ENCODE data around the gene IFIT1B. TPM values are rescaled to one million over a fixed set of nuclear protein-coding genes. Genes with fewer than 3 reads are reported as not detected.

Gene IFIT1B
- total RNA-seq, 4 donors from 2014 or later, result not detected

- no peak for DNase-seq (ENCODE audit: low spot score in 2 of 2)
- TF ChIP-seq POLR2A (IDR thresholded peaks at IDR 0.05) (no peak), CTCF (IDR thresholded peaks at IDR 0.05) (no peak)
- WGBS, 2 donors, result 59 to 72% methylated on average over 2 of the region's 2 CpGs
- no peak overlapping the region for H3K4me3 ChIP-seq (ENCODE audit: low read depth, poor library complexity, severe bottlenecking)
- intact Hi-C loops (cut with DNase I; ENCODE audit: low total_unique reads), result no loop called here
These were observed 43.2 kb downstream of the IFIT1B start for GRCh38 chr10:89421018-89421476.

- intact Hi-C loops (cut with DNase I; ENCODE audit: low total_unique reads), result no loop called here
- WGBS, 2 donors, result 85% methylated on average over 5 of the region's 5 CpGs
- no peak overlapping the region for H3K4me3 ChIP-seq (ENCODE audit: low read depth, poor library complexity, severe bottlenecking)
- TF ChIP-seq CTCF (IDR thresholded peaks at IDR 0.05) (no peak), POLR2A (IDR thresholded peaks at IDR 0.05) (no peak)
- DNase-seq (ENCODE audit: low spot score in 2 of 2), result no peak
These were observed 47.1 kb downstream of the IFIT1B start for GRCh38 chr10:89425000-89425399.

- no peak overlapping the region for H3K4me3 ChIP-seq (ENCODE audit: low read depth, poor library complexity, severe bottlenecking)
- intact Hi-C loops (cut with DNase I; ENCODE audit: low total_unique reads), result loop anchor here (2.0 kb wide), 1 partner anchor 136 kb away; no protein-coding TSS in a partner anchor
- TF ChIP-seq POLR2A (IDR thresholded peaks at IDR 0.05) (no peak), CTCF (IDR thresholded peaks at IDR 0.05) (no peak)
- 54 to 60% methylated on average over 5 of the region's 5 CpGs for WGBS, 2 donors
- no peak for DNase-seq (ENCODE audit: low spot score in 2 of 2)
These were observed 48.5 kb downstream of the IFIT1B start for GRCh38 chr10:89426230-89426868.

DNA sequence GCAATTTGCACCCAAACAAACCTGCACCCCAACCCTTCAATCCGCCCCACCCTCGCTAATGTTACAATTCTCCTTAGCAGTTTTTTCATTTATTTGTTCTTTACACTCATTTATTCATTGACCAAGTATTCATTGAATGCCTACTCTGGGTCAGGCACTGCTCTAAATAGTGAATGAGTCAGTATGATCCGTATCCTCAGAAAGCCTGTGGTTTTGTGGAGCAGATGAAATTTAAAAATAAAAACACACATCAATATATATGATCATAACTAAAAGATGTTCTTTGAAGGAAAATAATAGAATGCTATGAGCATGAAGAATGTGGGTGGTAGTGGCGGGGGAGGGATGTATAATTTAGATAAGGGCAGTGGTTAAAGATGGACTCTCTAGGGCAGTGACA is 49.8 kb downstream of the IFIT1B start:
- intact Hi-C loops (cut with DNase I; ENCODE audit: low total_unique reads), result loop anchor here (2.0 kb wide), 1 partner anchor 135 kb away; no protein-coding TSS in a partner anchor
- H3K4me3 ChIP-seq (ENCODE audit: low read depth, poor library complexity, severe bottlenecking), result no peak overlapping the region
- 87 to 92% methylated on average over 4 of the region's 4 CpGs for WGBS, 2 donors
- TF ChIP-seq CTCF (IDR thresholded peaks at IDR 0.05), result no peak
- TF ChIP-seq POLR2A (IDR thresholded peaks at IDR 0.05), result no peak
- DNase-seq (ENCODE audit: low spot score in 2 of 2), result no peak

DNA sequence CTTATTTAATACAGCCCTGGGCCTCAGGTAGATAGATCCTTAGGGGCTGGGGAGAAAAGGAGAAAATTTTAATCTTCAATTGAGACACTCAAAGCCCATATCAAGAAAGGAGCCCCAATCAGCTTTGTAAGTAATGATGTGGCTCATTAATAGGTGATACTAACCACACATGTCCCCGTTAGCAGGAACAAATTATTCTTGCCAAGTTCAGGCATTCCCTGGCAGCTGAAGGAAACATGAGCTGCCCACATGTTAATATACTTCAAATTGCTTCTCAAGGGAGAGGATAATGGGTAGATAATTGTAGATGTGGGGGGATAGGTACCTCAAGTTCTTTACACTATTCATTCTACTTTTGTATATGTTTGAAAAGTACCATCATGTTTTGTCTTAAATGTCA is 51.0 kb downstream of the IFIT1B start:
- 14 to 24% methylated on average over 1 of the region's 1 CpG for WGBS, 2 donors
- H3K4me3 ChIP-seq (ENCODE audit: low read depth, poor library complexity, severe bottlenecking), result no peak overlapping the region
- intact Hi-C loops (cut with DNase I; ENCODE audit: low total_unique reads), result no loop called here
- no peak for DNase-seq (ENCODE audit: low spot score in 2 of 2)
- no peak for TF ChIP-seq POLR2A (IDR thresholded peaks at IDR 0.05)
- no peak for TF ChIP-seq CTCF (IDR thresholded peaks at IDR 0.05)

GRCh38 chr10:89431977-89432376 is 54.1 kb downstream of the IFIT1B start:
- 53 to 55% methylated on average over 3 of the region's 3 CpGs for WGBS, 2 donors
- TF ChIP-seq POLR2A (IDR thresholded peaks at IDR 0.05) (no peak), CTCF (IDR thresholded peaks at IDR 0.05) (no peak)
- H3K4me3 ChIP-seq (ENCODE audit: low read depth, poor library complexity, severe bottlenecking), result no peak overlapping the region
- intact Hi-C loops (cut with DNase I; ENCODE audit: low total_unique reads), result no loop called here
- no peak for DNase-seq (ENCODE audit: low spot score in 2 of 2)
